C4-2B (cell line): ENCODE data around the gene PPP4R4.

Experiments used
- ZFX ChIP-seq: fragments of 450-650 bp; IDR thresholded peaks from 2 replicates; pipeline ENCODE4 v1.6.1; 2017
- TF ChIP-seq, protein P1 (sequence below): fragments of 450-650 bp; conservative IDR thresholded peaks from 2 replicates; pipeline ENCODE4 v1.5.1; 2017; ENCODE audit warnings: mild to moderate bottlenecking

DNA sequence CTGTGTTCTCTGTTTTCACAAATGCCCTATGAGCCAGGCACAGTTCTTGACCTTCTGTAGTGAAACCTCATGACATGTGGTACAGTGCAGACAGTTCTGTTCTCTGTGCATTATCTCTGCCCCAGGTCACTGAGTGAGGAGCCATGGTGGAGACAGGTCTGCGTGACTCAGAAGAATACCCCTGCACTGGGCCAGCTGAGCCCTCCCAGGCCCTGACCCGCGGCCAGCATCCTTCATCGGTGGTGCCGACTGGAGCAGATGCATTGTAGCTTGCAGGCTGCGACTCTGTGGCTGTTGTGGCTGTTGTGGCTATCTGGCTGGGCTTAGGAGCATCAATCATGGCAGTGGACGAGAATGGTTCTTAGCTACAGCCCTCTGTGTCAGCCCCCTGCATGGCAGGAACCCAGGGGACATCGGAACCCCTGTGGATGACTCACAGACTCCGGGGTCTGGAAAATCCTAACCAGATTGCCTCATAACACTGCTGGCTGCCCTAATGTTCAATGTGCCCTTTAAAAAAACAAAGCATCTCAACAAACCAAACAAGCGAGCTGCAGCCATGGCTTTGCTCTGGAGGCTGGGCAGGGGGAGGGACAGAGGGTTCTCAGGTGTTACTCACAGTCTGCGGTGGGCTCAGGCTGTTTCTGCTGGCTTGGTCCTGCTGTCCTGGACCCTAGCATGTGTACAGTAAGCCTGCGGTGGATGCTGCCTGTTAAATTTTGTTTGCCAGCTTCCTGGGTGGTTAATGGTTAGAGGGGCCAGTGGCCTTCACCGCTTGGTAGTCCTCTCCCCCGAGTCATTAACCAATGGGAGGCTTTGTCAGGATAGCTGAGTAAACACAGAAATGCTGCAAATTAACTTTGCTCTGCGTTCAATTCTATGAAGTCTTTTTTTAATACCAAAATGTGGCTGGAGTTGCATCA is 148.8 kb downstream of the PPP4R4 start, which contains the start of gene SERPINA6:
- TF ChIP-seq ZFX, result no peak
- TF ChIP-seq, protein P1, sequence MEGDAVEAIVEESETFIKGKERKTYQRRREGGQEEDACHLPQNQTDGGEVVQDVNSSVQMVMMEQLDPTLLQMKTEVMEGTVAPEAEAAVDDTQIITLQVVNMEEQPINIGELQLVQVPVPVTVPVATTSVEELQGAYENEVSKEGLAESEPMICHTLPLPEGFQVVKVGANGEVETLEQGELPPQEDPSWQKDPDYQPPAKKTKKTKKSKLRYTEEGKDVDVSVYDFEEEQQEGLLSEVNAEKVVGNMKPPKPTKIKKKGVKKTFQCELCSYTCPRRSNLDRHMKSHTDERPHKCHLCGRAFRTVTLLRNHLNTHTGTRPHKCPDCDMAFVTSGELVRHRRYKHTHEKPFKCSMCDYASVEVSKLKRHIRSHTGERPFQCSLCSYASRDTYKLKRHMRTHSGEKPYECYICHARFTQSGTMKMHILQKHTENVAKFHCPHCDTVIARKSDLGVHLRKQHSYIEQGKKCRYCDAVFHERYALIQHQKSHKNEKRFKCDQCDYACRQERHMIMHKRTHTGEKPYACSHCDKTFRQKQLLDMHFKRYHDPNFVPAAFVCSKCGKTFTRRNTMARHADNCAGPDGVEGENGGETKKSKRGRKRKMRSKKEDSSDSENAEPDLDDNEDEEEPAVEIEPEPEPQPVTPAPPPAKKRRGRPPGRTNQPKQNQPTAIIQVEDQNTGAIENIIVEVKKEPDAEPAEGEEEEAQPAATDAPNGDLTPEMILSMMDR, result no peak
